OCI-LY7 (cell line): ENCODE results near the gene CXCL16.

ENCODE experiments used
- CTCF ChIP-seq: fragments of 200-600 bp; sonication (generic); conservative IDR thresholded peaks from 2 replicates; pipeline ENCODE4 v1.5.1; 2014; ENCODE audit warnings: mild to moderate bottlenecking, antibody characterized with exemption, low read length, moderate library complexity, mixed read lengths
- EZH2phosphoT487 ChIP-seq: fragments of 200-600 bp; sonication (generic); IDR thresholded peaks from 2 replicates; pipeline ENCODE4 v1.6.1; 2018; ENCODE audit warnings: low read depth, borderline replicate concordance, mild to moderate bottlenecking, mixed run types, antibody characterized with exemption, low read length, moderate library complexity, mixed read lengths

GRCh38 chr17:4715063-4715744, 24.5 kb downstream of the CXCL16 start:
- TF ChIP-seq CTCF (no peak), EZH2phosphoT487 (no peak)
